HG03280 (cell line): ENCODE results near the gene MPHOSPH10.
A peak's percentile ranks its signal among the peaks of the same experiment; 100 is the strongest.
"Not testable (repeated sequence)": the region's sequence is repeated elsewhere in the genome, so short reads cannot be mapped to it uniquely, and the experiment has no call there.

Experiments used
- ATAC-seq: cut with Tn5 transposase; IDR thresholded peaks from one replicate; pipeline ENCODE4 v1.9.1; 2021; ENCODE audit warnings: mild to moderate bottlenecking, moderate library complexity; ENCODE audit not compliant: unreplicated experiment

Gene MPHOSPH10

GRCh38 chr2:71130152-71130904, at the start of gene MPHOSPH10, which contains the start of gene MCEE:
TSS of gene MPHOSPH10 (plus strand) at chr2:71130634. CDS start at chr2:71130666, 32 bp downstream.
TSS of gene MCEE (minus strand) at chr2:71130229. CDS start at chr2:71130219, 10 bp downstream.
- peak; percentile 89 for ATAC-seq

GRCh38 chr2:71082402-71083252, 47.8 kb upstream of the MPHOSPH10 start:
- no peak for ATAC-seq

GRCh38 chr2:71083297-71083696, 47.1 kb upstream of the MPHOSPH10 start:
- not testable (repeated sequence) for ATAC-seq

GRCh38 chr2:71083752-71084312, 46.6 kb upstream of the MPHOSPH10 start:
- not testable (repeated sequence) for ATAC-seq

- not testable (repeated sequence) for ATAC-seq
Measured at GRCh38 chr2:71085325-71086003, 45.0 kb upstream of the MPHOSPH10 start.

- not testable (repeated sequence) for ATAC-seq
Measured at GRCh38 chr2:71089475-71089874, 41.0 kb upstream of the MPHOSPH10 start.

- ATAC-seq, result not testable (repeated sequence)
Measured at GRCh38 chr2:71091808-71092207, 38.6 kb upstream of the MPHOSPH10 start.

GRCh38 chr2:71092491-71093260, 37.8 kb upstream of the MPHOSPH10 start:
- not testable (repeated sequence) for ATAC-seq

- ATAC-seq, result no peak
Measured at GRCh38 chr2:71100195-71100964, 30.1 kb upstream of the MPHOSPH10 start.

- no peak for ATAC-seq
Measured at GRCh38 chr2:71101656-71102055, 28.8 kb upstream of the MPHOSPH10 start.

GRCh38 chr2:71102981-71103681, 27.3 kb upstream of the MPHOSPH10 start:
- ATAC-seq, result no peak

- no peak for ATAC-seq
Measured at GRCh38 chr2:71103809-71104208, 26.6 kb upstream of the MPHOSPH10 start.

- not testable (repeated sequence) for ATAC-seq
Measured at GRCh38 chr2:71106463-71106862, 24.0 kb upstream of the MPHOSPH10 start.

GRCh38 chr2:71108091-71108490, 22.3 kb upstream of the MPHOSPH10 start:
- no peak for ATAC-seq

- ATAC-seq, result no peak
Measured at GRCh38 chr2:71113843-71114242, 16.6 kb upstream of the MPHOSPH10 start.

GRCh38 chr2:71117063-71117462, 13.4 kb upstream of the MPHOSPH10 start:
- no peak for ATAC-seq

- no peak for ATAC-seq
Measured at GRCh38 chr2:71120195-71120594, 10.2 kb upstream of the MPHOSPH10 start.

- ATAC-seq, result no peak
Measured at GRCh38 chr2:71121479-71121878, 9.0 kb upstream of the MPHOSPH10 start.
